ENCODE data around the gene BTN2A1. TPM values are rescaled to one million over a fixed set of nuclear protein-coding genes. Genes with fewer than 3 reads are reported as not detected.
"Not testable (repeated sequence)": the region's sequence is repeated elsewhere in the genome, so short reads cannot be mapped to it uniquely, and the experiment has no call there.

Gene BTN2A1
- total RNA-seq, result 10 to 100 TPM; 25.9 to 27.9 TPM
- 58.1 to 99.4 reads per million in 2 donors for total RNA-seq

- Mint-ChIP-seq H3K27ac (peak within 1 kb of the TSS; percentile 99), H3K36me3 (ENCODE audit: low read depth) (peaks cover 12% of the 10 kb centered on the region), H3K27me3 (no peaks in the 10 kb centered on the region), H3K4me3 (peak within 1 kb of the TSS; percentile 100), H3K4me1 (peaks cover 45% of the 10 kb centered on the region)
- DNase-seq, result peak; percentile 41 to 60 (median 43)
- H3K9me3 ChIP-seq (ENCODE audit: control insufficient read depth, low read length, poor library complexity, severe bottlenecking), result no peaks in the 10 kb centered on the region
- peak; percentile 98 for ATAC-seq
Measured at GRCh38 chr6:26457806-26458688, at the start of gene BTN2A1. Gene BTN2A1, plus strand, starts transcription at chr6:26457955. Its CDS starts 682 bp downstream, at chr6:26458637.

- Mint-ChIP-seq H3K4me3 (no peak overlapping the region), H3K4me1 (peaks cover 49% of the 10 kb centered on the region), H3K36me3 (ENCODE audit: low read depth) (peaks cover 15% of the 10 kb centered on the region), H3K27ac (peak overlapping the region; percentile 16), H3K27me3 (no peaks in the 10 kb centered on the region)
- no peak for ATAC-seq
- H3K9me3 ChIP-seq (ENCODE audit: control insufficient read depth, low read length, poor library complexity, severe bottlenecking), result no peaks in the 10 kb centered on the region
- DNase-seq, result no peak
Measured at GRCh38 chr6:26408828-26409730, 48.7 kb upstream of the BTN2A1 start.

- no peak overlapping the region for H3K27ac Mint-ChIP-seq
- DNase-seq, result no peak
- H3K4me1 Mint-ChIP-seq, result peaks cover 29% of the 10 kb centered on the region
- H3K27me3 Mint-ChIP-seq, result no peaks in the 10 kb centered on the region
- H3K4me3 Mint-ChIP-seq, result no peak overlapping the region
- ATAC-seq, result no peak
- no peaks in the 10 kb centered on the region for H3K9me3 ChIP-seq (ENCODE audit: control insufficient read depth, low read length, poor library complexity, severe bottlenecking)
- peaks cover 13% of the 10 kb centered on the region for H3K36me3 Mint-ChIP-seq (ENCODE audit: low read depth)
Measured at GRCh38 chr6:26411751-26412150, 46.0 kb upstream of the BTN2A1 start.

- no peak overlapping the region for H3K27ac Mint-ChIP-seq
- H3K27me3 Mint-ChIP-seq, result no peaks in the 10 kb centered on the region
- DNase-seq, result no peak
- no peak overlapping the region for H3K4me3 Mint-ChIP-seq
- H3K36me3 Mint-ChIP-seq (ENCODE audit: low read depth), result peaks cover 13% of the 10 kb centered on the region
- H3K4me1 Mint-ChIP-seq, result peaks cover 25% of the 10 kb centered on the region
- no peak for ATAC-seq
- H3K9me3 ChIP-seq (ENCODE audit: control insufficient read depth, low read length, poor library complexity, severe bottlenecking), result peaks cover under 1% of the 10 kb centered on the region
Measured at GRCh38 chr6:26412228-26412627, 45.5 kb upstream of the BTN2A1 start.

- Mint-ChIP-seq H3K36me3 (ENCODE audit: low read depth) (peaks cover 13% of the 10 kb centered on the region), H3K27me3 (no peaks in the 10 kb centered on the region), H3K4me1 (peaks cover 18% of the 10 kb centered on the region), H3K4me3 (no peak overlapping the region), H3K27ac (peak overlapping the region; percentile 29)
- DNase-seq (no peak), ATAC-seq (no peak)
- H3K9me3 ChIP-seq (ENCODE audit: control insufficient read depth, low read length, poor library complexity, severe bottlenecking), result peaks cover 2% of the 10 kb centered on the region
Measured at GRCh38 chr6:26412954-26413353, 44.8 kb upstream of the BTN2A1 start.

- peaks cover 15% of the 10 kb centered on the region for H3K4me1 Mint-ChIP-seq
- no peak overlapping the region for H3K4me3 Mint-ChIP-seq
- H3K27ac Mint-ChIP-seq, result peak overlapping the region; percentile 29
- no peaks in the 10 kb centered on the region for H3K27me3 Mint-ChIP-seq
- DNase-seq (no peak), ATAC-seq (no peak)
- peaks cover 2% of the 10 kb centered on the region for H3K9me3 ChIP-seq (ENCODE audit: control insufficient read depth, low read length, poor library complexity, severe bottlenecking)
- H3K36me3 Mint-ChIP-seq (ENCODE audit: low read depth), result peaks cover 13% of the 10 kb centered on the region
Measured at GRCh38 chr6:26414281-26414680, 43.5 kb upstream of the BTN2A1 start.

GRCh38 chr6:26415036-26415614 is 42.6 kb upstream of the BTN2A1 start:
- Mint-ChIP-seq H3K4me1 (peaks cover 15% of the 10 kb centered on the region), H3K4me3 (no peak overlapping the region), H3K36me3 (ENCODE audit: low read depth) (peaks cover 13% of the 10 kb centered on the region), H3K27ac (no peak overlapping the region), H3K27me3 (no peaks in the 10 kb centered on the region)
- H3K9me3 ChIP-seq (ENCODE audit: control insufficient read depth, low read length, poor library complexity, severe bottlenecking), result peaks cover 2% of the 10 kb centered on the region
- ATAC-seq (no peak), DNase-seq (no peak)

- no peaks in the 10 kb centered on the region for H3K27me3 Mint-ChIP-seq
- peaks cover 2% of the 10 kb centered on the region for H3K9me3 ChIP-seq (ENCODE audit: control insufficient read depth, low read length, poor library complexity, severe bottlenecking)
- peaks cover 11% of the 10 kb centered on the region for H3K36me3 Mint-ChIP-seq (ENCODE audit: low read depth)
- H3K4me3 Mint-ChIP-seq, result no peak overlapping the region
- H3K4me1 Mint-ChIP-seq, result peaks cover 13% of the 10 kb centered on the region
- H3K27ac Mint-ChIP-seq, result no peak overlapping the region
- ATAC-seq, result no peak
- no peak for DNase-seq
Measured at GRCh38 chr6:26415791-26416190, 42.0 kb upstream of the BTN2A1 start.

- Mint-ChIP-seq H3K4me3 (no peak overlapping the region), H3K36me3 (ENCODE audit: low read depth) (peaks cover 11% of the 10 kb centered on the region), H3K27ac (no peak overlapping the region), H3K4me1 (peaks cover 13% of the 10 kb centered on the region), H3K27me3 (no peaks in the 10 kb centered on the region)
- H3K9me3 ChIP-seq (ENCODE audit: control insufficient read depth, low read length, poor library complexity, severe bottlenecking), result peaks cover 2% of the 10 kb centered on the region
- ATAC-seq, result no peak
- DNase-seq, result no peak
Measured at GRCh38 chr6:26416288-26416687, 41.5 kb upstream of the BTN2A1 start.

GRCh38 chr6:26418077-26418476 is 39.7 kb upstream of the BTN2A1 start:
- H3K9me3 ChIP-seq (ENCODE audit: control insufficient read depth, low read length, poor library complexity, severe bottlenecking); ATAC-seq; H3K27ac Mint-ChIP-seq; H3K36me3 Mint-ChIP-seq (ENCODE audit: low read depth); H3K27me3 Mint-ChIP-seq; H3K4me3 Mint-ChIP-seq; DNase-seq: not testable (repeated sequence)
- peaks cover 11% of the 10 kb centered on the region for H3K4me1 Mint-ChIP-seq

- H3K9me3 ChIP-seq (ENCODE audit: control insufficient read depth, low read length, poor library complexity, severe bottlenecking); DNase-seq; H3K4me3 Mint-ChIP-seq; H3K27me3 Mint-ChIP-seq; H3K36me3 Mint-ChIP-seq (ENCODE audit: low read depth); H3K27ac Mint-ChIP-seq; H3K4me1 Mint-ChIP-seq; ATAC-seq: not testable (repeated sequence)
Measured at GRCh38 chr6:26418795-26419194, 39.0 kb upstream of the BTN2A1 start.

- Mint-ChIP-seq H3K27me3 (no peaks in the 10 kb centered on the region), H3K36me3 (ENCODE audit: low read depth) (peaks cover 4% of the 10 kb centered on the region), H3K27ac (no peak overlapping the region)
Measured at GRCh38 chr6:26420688-26421171, 37.0 kb upstream of the BTN2A1 start.

More at GRCh38 chr6:26420688-26421171, 37.0 kb upstream of the BTN2A1 start:
- H3K9me3 ChIP-seq (ENCODE audit: control insufficient read depth, low read length, poor library complexity, severe bottlenecking), result peaks cover 2% of the 10 kb centered on the region
- Mint-ChIP-seq H3K4me3 (no peak overlapping the region), H3K4me1 (peaks cover 7% of the 10 kb centered on the region)
- DNase-seq, result no peak
- peak; percentile 61 for ATAC-seq
